NCI-H82 (cell line): Measurements from ENCODE around the gene ZBTB7A.

Experiments used
- DNase-seq: peaks from one replicate; lab custom pipeline; 2025; lab: John Stamatoyannopoulos, UW

Gene ZBTB7A

DNA sequence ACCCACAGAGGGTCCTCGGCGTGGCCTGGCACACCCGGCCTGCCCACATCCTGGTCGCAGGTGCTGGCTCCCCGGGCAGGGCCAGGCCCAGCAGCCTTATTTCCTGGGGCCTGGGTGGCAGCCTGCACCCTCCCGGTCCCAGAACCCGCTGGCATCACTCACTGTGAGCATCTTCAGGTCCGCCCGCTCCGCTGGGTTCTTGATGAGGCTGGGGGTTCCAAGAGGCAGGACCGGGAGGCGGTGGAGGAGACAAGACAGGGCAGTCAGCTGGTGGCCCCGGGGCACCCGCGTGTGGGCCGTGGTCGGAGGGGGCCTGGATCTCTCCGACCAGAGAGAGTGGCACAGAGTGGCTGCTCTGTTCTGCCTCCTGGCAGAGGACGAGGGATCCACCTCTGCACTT lies 27.6 kb upstream of the ZBTB7A start:
- no peak for DNase-seq

DNA sequence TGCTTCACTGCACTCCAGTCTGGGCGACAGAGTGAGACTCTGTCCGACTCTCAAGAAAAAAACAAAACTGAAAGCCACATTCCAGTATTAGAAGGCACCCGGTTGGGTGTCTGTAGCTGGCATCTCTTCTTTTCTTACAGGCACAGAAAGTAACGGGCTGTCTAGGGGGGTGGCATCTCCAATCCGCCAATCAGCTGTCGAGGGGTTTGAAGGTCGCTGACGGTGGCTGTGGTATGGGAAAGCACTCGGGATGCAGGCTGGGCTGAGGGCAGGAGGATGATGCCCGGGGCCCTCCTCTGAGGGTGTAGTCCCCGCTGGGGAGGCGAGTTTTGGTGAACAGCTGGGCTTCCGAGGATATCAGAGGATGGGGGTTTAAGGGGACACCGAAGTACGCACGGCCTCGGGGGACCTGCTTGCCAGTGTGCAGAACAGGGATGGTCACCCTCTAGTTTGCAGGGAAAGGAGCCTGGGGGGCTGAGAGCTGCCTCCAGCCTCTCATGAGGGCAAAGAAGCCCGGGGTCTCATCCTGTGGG lies 27.0 kb upstream of the ZBTB7A start:
- DNase-seq: no peak

DNA sequence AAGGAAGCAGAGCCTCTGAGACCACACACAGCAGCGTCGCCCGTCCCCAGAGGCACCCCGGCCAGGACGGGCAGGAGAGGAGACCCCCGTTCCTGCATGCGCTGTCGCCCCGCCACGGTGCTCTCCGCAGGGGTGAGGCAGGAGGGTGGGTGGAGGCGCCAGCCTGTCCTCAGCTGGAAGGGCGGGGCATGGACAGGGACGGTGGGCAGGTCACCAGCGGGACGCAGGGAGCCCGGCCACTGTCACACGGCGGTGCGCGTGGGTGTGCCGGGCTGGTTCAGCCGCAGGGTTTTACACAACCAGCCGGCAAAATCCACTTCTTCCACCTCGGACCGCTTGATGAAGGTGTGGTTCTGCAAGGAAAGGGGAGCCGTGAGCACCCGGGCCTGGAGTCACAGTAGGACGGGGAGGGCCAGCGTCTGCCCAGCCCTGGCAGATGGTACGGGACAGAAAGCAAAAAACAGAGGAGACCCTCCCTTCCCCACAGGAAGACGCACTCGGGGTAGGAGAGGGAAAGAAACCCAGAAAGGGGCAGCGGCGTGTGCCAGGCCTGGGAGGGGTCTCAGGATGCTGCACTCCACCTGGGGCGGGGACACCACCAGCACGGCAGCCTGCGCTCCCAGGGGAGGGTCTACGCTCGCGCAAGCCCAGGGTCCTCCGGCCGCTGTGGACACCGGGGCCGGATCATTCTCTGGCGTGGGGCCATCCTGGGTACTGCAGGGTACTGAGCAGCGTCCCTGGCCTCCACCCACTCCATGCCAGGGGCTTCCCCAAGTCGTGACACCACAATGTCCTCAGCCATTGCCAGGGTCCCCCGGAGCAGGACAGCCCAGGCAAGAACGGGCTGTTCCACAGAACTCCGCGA lies 23.9 kb upstream of the ZBTB7A start:
- DNase-seq: no peak

DNA sequence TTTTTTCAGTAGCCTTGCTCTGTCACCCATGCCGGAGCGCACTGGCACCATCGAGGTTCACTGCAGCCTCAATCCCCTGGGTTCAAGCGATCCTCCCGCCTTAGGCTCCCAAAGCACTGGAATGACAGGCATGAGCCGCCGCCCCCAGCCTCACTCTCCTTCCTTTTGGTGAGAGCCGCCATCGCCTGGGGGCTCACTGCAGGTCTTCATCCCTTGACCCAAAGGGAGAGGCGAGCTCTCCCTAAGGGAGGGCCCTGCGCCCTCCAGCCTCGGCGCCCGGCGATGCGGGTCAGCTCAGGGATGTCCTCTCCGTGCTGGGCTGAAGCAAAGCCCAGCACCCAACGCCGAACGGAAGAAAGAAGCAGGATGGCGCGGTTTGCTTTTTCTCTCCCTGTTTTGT lies 23.2 kb upstream of the ZBTB7A start:
- DNase-seq: no peak

DNA sequence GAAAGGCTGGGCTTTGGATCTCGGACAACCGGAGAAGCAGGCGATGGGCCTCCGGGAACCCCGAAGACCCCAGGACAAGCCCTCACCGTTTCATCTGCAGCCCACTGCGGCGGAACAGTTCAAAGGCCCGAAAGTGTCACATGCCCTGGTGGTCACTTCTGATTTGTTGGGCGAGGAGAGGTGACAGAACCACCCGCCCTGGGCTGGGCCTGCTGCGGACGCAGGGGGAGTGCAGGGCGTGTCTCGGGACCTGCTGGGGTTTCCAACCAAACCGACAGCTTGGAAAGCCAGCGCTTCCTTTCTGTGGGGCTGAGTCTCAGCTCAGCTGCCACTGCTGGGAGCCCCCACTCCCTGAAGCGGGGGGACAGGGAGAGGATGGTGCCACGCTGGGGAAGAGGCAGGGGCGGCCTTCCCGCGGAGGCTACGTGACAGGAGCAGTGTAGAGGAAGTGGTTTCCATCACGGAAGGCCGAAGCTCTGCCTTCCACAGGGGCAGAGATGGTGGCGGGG lies 22.8 kb upstream of the ZBTB7A start:
- DNase-seq: no peak

DNA sequence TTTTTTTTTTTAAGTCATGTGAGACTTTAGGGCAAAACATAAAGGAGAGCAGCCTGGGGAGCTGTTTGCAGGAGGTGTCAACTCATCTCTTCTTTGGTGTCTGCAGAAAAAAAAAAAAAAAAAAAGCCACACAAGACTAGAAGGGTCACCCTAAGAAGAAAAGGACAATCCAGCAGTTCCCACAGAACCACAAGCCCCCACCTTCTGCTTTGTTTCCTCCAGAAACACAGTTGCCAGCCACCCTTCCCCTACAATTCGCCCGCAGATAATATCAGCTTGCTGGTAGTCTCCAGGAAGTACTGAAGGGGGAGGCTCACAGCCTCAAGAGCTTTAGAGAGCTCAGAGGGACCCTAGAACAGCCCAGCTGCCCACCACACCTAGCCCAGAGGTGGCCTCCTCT lies 22.3 kb upstream of the ZBTB7A start:
- DNase-seq: no peak

DNA sequence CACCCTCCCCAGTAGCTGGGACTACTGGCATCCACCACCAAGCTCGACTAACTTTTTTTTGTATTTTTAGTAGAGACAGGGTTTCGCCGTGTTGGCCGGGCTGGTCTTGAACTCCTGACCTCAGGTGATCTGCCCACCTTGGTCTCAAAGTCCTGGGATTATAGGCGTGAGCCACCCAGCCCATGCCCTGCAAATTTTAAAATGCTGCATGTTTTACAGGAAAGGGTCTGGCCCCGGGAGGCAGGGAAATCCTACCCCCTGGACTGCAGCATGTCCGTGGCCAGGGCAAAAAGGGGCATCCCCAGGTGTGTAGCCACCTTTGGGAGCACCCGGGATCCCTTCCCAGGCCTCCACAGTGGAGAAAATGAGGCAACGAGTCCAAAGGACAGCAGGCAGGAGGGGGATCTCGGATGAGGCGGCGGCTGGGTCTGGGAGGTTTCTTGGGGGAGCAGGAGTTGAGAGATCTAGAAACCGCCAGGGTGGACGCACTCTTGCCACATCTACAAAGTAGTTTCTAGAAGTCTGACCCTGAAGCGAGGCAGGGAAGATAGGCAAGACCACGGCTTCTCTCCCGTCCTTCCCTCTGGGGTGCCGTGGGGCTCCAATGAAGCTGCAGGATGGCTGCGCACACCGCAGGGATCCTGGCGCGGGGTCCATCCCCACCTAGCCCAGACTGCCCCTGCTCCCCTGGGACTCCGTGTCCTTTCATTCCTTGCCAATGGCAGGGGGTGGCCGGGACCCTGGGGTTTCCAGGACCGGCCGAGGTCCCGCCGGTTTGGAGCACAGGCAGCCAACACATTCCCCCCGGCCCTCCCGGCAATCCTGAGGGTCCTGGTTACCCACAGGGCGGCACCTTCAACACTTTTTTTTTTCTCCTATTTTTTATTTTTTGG lies 21.3 kb upstream of the ZBTB7A start:
- no peak for DNase-seq

DNA sequence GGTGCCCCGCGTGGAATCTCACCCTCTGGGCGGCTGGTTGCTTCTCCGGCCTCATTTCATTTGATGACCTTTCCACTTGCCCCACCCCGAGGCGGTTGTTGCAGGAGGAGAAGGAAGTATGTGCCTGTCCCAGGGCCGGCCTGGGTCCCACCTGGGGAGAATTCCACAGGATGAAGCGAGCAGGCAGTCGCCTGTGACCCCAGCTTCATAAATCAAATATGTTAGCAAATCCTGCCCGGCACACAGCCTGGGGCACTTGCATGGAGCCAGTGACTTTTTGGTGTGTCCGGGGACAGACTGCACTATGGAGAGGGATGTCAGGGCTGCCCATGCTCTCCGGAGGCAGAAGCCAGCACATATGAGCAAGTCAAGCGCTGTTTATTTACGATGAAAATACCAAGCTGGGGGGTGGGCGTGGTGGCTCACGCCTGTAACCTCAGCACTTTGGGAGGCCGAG lies 19.7 kb upstream of the ZBTB7A start:
- no peak for DNase-seq

DNA sequence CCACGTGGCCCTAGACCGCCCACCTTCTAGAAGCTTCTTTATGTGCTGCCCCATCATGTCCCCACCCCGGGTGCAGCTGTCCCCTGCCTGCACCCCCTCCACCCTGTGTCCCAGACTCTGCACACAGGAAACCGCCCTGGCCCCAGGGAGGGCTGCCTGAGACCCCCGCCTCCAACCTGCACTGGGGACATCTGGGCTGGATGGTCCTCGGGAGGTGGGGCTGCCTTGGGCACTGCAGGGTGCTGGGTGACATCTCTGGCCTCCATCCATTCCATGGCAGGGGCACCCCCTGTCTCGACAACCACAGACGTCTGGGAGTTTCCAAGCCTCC lies 17.8 kb upstream of the ZBTB7A start:
- DNase-seq: no peak

DNA sequence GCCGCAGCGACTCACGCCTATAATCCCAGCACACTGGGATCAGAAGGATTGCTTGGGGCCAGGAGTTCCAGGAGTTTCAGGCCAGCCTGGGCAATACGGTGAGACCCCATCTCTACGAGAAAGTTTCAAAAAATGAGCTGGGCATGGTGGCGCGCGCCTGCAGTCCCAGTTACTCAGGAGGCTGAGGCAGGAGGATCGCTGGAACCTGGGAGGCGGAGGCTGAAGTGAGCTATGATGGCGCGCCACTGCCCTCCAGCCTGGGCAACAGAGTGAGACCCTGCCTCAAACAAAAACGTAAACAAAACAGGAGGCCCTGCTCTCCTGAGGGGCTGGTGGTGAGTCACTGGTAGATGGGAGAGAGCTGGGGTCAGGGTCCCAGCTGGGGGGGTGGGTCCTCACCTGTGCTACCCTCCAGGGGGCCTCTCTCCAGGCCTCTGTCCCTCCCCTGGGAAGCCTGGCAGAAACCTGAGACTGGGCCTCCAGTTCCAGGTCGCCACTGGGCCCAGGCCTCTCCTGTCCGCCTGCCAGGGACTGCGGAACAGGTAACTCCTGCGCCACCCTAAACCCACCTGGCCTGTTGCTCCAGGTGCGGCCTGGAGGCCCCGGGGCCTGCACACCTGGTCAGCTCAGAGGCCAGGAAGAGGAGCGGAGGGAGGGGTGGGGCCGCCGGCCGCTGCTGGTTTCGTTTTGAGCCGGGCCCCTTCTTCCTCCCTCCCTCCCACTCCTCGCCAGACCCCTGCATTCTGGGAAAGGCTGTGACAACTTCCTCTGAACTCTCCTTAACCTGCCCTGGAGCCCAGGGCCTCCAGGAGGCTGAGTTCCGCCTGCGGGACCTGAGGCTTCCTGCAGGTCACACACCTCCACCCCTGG lies 17.2 kb upstream of the ZBTB7A start:
- no peak for DNase-seq

DNA sequence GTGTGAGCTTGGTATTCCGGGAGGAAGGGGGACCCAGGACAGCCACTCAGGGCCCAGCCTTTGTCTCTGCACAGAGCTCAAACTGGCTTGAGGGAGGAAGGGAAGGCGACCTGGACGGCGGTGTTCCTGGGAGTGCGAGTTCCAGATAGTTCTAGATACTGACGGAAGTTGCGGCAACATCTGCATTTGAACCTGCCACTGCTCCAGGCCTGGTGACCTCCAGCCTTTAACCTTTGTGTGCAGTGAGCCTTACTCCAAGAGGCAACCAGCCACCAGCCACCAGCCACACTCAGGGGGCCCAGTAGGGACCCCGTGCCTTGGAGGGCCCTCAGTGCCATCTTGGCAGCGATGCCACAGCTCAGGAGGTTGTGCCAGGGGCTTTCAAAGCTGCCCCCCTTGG lies 15.5 kb upstream of the ZBTB7A start:
- DNase-seq: no peak

DNA sequence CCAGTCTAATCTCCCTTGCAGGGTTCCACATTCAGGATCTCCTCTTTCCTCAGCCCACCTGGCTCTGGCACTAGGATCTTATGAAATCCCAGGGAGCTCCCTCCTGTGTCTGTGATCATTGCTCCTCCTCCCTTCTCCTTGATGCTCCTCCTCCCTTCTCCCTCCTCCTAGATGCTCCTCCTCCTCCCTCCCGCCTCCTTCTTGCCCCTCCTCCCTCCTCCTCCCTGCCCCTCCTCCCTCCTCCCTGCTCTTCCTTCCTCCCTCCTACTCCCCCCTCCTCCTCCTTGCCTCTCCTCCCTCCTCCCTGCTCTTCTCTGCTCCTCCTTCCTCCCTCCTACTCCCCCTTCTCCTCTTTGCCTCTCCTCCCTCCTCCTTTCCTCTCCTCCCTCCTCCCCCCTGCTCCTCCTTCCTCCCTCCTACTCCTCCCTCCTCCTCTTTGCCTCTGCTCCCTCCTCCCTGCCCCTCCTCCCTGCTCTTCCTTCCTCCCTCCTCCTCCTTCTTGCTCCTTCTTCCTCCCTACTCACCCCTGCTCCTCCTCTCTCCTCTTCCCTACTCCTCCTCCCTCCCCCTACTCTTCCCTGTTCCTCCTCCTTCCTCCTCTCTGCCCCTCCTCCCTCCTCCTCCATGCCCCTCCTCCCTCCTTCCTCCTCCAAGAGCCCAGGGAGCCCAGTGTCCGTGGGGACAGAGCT lies 14.9 kb upstream of the ZBTB7A start:
- no peak for DNase-seq

DNA sequence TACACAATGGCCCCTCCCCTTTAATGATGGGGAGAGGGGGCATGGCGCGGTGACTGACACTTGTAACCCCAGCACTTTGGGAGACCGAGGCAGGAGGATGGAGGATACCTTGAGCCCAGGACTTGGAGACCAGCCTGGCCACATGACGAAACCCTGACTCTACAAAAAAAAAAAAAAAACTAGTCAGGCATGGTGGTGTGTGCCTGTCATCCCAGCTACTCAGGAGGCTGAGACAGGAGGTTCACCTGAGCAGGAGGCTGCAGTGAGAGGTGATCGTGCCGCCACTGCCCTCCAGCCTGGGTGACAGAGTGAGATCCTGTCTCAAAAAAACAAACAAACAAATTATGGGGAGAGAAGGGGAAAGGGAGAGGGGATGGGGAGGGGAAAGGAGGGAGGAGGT lies 13.8 kb upstream of the ZBTB7A start:
- DNase-seq: no peak

DNA sequence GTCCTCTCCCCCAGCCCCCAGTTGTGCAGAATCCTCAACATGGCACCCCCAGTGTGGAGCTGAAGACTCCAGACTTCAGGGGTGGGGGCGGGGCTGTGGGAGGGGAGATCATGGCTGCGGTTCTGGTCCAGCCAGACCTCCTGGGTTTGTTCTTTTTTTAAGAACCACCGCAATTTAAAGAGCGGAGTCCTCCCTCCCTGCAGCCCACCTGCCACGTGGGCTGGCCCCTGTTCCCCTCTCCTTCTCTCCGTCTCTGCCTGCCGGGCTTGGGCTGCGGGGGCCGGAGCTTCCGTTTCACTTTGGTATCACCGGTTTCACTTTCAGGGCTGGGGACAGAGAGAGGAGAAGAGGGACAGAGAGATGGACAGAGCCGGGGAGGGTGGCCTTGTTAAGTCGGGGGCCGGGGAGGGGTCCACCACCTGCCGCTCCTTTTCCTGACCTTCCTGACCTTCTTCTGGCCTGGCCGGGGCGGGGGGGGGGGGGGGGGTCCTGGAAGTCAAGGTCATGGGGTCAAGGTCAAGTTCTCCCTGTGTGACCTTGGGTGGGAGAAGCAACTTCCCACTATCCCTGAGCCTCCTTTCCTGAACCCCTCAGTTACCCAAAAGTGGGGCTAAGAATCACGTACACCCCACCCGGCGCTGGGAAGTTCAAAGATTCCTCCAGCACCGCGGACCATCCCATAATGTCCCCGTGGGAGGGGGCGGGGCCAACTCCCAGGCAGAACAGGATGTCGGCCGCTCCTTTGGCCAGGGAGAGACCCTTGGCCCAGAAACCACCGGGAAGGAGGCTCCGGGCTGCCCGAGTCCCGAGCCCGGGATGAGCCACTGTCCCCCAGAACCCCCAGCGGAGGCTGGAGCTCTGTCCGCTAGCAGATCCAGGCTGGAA lies 11.3 kb upstream of the ZBTB7A start:
- DNase-seq: no peak

DNA sequence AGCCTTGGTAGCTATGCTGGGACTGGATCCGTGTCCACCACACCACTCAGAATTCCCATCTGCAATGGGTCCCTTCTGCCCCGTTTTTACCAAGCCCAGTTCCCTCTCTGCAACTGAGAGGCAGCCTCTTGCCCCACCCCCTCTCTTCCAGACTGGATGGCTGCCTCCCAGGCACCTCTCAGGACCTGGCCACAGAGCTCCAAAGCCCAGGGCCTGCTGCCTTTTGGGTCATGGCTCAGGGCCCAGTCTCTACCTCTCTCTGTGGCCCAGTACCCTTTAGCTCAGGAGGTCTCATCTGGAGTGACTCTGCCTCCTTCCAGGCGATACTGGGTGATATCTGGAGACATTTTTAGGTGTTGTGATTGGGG lies 10.3 kb upstream of the ZBTB7A start:
- DNase-seq: no peak

DNA sequence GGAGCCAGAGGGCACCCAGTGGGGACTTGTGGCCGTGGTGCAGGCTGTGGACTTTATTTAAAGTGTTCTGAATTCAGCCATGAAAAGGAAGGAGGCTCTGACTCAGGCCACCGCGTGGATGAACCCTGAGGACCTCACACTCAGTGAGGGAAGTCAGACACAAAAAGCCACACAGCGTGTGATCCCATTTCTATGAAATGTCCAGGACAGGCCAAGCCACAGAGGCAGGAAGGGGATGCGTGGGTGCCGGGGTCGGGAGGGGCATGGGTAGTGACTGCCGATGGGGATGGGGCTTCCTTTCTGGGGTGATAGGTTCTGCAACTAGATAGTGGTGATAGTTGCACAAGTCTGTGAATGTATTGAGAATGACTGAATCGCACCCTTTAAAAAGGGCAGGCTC lies 8.7 kb upstream of the ZBTB7A start:
- DNase-seq: no peak

DNA sequence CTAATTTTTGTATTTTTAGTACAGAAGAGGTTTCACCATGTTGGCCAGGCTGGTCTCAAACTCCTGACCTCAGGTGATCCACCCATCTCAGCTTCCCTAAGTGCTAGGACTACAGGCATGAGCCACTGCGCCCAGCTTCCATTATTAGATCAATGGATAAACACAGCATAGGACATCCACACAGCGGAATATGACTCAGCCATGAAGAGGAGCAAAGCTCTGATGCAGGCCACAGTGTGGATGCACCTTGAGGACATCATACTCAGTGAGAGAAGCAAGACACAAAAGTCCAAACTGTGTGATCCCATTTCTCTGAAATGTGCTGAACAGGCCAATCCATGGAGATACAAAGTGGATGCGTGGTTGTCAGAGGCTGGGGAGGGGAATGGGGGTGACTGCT lies 4.9 kb upstream of the ZBTB7A start:
- no peak for DNase-seq

DNA sequence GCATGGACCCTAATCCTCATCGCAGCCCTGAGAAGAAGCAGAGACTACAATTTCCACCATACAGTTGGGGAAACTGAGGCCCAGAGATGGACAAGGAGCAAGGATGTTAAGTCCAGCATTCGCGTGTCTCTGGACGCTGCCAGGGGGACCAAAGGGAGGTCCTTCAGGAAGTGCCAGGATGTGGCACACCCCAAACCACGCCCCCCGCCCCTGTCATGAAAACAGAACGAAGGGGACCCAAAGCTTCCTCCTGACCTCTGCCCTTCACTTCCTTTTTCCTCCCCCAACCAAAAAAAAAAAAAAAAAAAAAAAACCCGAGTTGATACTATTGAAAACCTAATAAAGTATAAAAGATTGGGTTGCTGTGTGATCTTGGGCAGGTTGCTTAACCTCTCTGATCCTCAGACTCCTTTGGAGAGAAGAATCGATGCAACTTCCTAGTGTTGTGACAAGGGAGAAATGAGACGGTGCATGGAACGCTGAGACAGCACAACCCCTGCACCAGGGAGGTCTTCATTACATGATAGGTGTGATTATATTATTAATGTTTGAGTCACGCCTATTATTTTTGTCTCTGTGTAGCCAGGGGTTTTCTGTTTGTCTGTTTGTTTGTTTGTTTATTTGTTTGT lies 2.7 kb upstream of the ZBTB7A start:
- no peak for DNase-seq

DNA sequence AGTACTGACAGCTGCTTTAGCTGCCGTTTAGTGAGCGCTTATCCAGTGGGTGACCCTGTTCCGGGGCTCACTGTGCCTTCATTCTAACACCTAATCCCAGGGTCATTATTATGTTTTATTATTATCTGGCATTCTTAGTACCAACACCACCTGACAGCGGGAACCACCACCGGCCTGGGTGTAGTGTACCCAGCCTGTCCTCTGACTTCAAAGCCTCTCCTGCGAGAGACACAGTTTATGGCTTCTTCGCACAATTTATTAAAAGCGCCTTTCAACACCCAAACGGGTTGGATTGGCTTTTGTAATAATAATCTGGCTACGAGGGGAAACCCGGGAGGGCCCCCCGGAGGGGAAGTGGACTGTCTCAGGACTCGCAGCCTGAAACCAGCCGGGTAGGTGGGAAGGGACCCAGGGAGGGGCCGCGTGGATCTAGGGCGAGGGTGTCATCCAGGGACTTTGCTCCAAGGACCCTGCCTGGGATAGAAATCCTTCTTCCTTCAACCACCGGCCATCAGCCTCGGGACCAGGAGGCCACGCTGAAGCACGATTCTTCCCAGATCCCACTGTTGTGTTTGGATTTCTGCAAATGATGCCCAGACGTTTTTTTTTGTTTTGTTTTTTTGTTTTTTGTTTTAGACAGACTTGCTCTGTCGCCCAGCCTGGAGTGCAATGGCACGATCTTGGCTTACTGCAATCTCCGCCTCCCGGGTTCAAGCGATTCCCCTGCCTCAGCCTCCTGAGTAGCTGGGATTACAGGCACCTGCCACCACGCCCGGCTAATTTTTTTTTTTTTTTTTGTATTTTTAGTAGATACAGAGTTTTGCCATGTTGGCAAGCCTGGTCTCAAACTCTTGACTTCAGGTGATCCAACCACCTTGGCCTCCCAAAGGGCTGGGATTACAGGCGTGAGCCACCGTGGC lies 1.6 kb upstream of the ZBTB7A start:
- peak; percentile 18 for DNase-seq
